RKO (cell line): ENCODE measurements around the gene CD300A.

Experiments used
- DNase-seq: peaks from one replicate; pipeline ENCODE4 v3.0.0-alpha.2; 2016; ENCODE audit warnings: low spot score

Gene CD300A

DNA sequence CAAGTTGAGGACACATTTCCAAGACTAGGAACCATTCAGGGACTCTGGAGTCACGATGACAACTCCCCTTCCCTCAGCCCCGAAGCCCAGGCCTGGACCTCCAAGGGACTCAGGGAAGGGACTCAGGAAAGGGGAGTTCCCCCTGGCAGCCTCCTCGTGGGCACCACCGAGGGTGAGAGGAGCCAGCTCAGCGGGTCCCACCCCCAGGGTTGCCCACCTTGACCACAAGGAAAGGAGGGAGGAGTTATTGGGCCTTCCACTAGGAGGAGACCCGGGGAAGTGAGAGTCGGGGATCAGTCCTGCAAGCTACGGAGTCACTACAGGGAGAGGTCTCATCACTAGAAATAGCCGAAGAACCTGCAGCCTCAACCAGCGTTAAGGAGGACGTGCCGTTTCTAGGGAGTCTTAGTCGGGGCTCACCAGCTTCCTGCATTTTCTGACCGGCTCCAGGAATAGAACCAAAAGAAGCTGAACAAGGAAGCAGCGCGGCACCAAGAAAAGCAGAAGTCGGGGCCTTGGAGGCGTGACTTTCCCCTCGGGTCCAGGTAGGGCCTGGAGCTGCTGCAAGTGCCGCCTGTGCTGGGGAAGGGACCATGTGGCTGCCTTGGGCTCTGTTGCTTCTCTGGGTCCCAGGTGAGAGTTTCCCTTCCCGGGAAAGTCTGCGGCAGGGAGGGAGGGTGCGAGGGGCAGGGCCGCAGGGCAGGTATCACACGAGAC lies at the start of gene CD300A:
Gene CD300A, plus strand, starts transcription at position 524 of the 717 bp plus-strand sequence. Its CDS starts 70 bp downstream, at position 594.
- DNase-seq: no peak

GRCh38 chr17:74417178-74418045 lies 49.0 kb upstream of the CD300A start:
- DNase-seq: peak; percentile 85

DNA sequence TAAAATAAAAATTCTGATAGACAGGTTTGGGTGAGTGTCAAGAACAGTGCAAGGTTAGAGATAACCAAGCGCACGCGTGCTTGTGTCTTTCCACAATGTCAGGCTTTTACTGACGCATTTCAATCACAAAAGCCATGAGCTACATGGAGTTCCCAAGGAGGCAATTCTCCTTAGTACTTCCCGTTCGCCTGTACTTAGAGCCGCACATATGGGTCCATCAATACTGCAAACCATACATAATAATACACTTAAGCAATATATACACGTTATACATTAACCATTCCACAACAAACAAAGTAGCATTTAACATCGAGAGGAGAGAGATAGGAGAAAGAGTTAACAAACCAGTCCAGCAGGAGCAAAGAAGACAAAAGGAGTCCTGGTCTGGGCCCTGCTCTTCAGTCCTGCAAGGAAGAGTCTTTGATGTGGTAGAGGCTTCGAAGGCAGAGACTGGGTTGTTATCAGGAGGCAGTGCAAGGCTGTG lies 46.5 kb upstream of the CD300A start:
- no peak for DNase-seq

DNA sequence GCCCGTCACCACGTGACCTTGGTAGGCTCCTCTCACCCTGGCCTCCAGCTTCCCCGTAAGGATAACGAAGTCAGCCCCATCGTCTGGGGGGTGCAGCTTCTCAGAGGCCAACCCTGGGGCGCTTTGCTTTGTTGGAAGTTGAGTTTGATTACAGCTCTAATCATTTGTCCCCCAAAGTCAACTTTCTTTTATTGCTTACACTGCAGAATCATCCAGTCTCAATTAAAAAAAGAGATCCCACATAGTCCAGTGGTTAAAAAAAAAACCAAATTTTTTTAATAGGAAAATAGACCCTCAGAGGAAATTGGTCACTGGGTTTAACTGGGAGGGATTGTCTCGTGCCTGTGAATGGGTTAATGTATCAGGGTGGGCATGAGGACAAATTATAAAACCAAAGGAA lies 42.3 kb upstream of the CD300A start:
- DNase-seq: no peak

DNA sequence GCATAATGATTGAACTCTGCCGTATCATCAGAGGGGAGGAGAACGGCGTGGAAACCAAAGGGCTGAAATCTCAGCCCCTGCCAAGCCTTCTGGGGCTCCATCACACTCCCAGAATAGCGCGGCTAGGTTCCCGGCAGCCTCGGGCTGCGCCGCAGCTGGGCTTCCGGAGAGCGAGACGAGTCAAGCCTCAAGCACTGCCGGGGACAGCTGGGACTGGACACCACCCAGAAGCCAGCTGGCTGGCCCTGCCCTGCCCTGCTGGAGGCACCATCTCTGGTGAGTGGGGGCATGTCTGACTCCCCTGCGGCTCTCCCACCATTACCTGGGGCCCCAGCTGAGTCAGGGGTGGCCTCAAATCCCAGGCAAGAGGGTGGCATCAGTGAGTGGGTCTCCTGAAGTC lies 41.8 kb upstream of the CD300A start:
- no peak for DNase-seq

DNA sequence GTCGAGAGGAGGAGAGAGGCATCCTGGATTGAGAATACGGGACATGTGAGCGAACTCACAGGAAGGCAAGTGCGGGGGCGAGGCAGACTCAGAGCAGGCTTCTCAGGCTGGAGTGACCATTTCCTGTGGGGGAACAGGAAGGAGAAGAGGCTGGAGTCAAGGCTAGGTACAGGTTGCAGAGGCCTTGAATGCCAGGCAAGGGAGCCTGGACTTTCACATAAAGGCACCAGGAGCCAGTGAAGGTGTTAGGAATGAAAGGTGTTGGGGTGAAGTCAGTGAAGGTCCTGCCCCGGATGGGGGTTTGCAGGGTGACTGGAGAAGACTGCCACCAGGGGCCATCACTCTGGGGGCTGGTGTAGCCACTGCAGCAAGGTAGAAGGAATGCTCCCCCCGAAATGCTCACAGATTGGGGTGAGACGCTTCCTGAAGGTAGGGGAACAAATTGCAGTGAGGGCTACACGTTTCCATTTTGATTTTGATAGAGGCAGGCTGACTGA lies 39.8 kb upstream of the CD300A start:
- DNase-seq: no peak

GRCh38 chr17:74427048-74427762 lies 39.2 kb upstream of the CD300A start:
- no peak for DNase-seq

- DNase-seq: no peak
Observed at GRCh38 chr17:74427763-74428153, 38.7 kb upstream of the CD300A start.

DNA sequence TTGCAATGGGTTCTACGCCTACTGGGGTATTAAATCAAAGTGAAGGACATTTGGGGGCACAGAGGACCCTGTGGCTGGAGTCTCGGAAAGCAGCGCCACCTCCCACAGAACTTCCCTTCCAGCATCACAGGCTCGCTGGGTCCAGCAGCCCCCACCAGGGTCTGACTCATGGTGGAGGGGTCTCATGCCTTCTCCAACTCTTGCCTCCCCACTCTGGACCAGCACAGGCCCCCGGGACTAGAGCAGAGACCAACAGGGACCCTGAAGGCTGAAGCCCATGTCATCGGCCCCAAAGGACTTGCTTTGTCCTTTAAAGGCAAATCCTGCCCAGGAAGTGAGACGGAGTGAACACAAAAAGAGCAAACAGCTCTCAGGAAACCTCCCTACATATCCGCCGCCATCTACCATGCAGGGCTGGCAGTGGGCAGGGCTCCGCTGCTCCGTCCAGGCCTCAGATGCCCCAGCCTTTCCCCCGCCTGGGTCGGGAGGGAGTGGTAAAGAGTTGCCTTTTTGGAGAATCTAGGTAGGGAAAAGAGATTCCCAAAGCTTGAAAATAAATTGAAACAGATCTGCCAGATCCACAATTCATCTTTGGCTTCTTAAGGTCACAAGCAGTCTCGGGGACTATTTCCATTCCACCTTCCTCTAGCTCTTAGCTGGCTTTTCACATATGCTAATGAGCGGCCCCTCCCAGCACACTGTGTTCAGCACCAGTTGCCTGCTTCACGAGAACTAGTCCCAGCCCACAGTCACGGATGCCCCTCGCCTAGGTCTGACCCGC lies 36.6 kb upstream of the CD300A start:
- no peak for DNase-seq

GRCh38 chr17:74430385-74430705 lies 36.1 kb upstream of the CD300A start:
- no peak for DNase-seq

GRCh38 chr17:74430706-74431567 lies 35.5 kb upstream of the CD300A start:
- peak; percentile 40 for DNase-seq

- DNase-seq: peak; percentile 26
Observed at GRCh38 chr17:74431568-74432423, 34.6 kb upstream of the CD300A start, which contains the start of gene GPRC5C. Gene GPRC5C (plus strand): TSS chr17:74432088. CDS start chr17:74439777, 7,689 bp downstream.

- no peak for DNase-seq
Observed at GRCh38 chr17:74432424-74432690, 34.1 kb upstream of the CD300A start.

DNA sequence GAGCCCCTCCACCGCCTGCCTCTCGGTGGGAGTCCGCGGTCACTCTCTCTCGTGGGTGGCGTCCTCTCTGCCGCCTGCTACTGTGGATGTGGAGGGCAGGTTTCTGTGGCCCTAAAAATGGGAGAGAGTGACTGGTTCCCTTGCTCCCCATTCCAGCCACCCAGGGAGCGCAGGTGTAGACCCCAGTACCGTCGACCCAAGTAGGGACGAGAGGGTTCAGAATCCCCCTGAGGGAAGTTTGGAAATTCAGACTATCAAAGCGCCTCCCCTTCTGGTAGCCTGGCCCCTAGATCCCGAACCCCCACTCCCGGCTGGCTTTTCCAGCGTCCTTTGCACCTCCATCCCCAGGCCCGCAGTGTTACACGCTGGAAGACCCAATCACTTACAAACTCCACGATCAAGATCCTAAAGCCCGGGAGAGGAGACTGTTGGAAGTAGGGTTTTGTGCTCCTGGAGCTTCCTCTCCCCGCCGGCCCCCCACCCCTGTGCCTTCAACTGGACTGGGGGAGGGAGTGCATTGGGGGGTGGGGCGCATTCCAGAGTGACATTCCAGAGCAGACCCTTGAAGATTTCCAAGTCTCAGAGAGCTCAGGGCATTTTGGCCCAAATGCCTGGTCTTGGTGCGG lies 33.6 kb upstream of the CD300A start:
- DNase-seq: no peak

- DNase-seq: no peak
Observed at GRCh38 chr17:74433421-74434121, 32.9 kb upstream of the CD300A start.

- no peak for DNase-seq
Observed at GRCh38 chr17:74435775-74436359, 30.6 kb upstream of the CD300A start.

DNA sequence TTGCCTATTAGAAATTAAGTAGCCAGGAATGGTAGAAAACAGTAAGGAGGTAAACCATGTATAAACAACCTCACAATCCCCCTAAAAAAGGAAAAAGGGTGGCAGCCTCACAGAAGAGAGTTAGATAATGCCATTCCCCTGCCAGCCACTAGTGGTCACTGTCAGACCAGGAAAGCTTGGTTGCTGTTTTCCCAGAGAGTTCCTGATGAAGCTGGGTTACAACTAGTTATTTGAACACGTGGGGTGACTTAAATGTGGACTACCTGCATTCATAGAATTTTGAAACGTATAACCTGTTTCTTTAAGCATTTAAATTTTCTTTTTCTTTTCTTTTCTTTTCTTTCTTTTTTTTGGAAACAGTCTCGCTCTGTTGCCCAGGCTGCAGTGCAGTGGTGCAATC lies 28.7 kb upstream of the CD300A start:
- peak; percentile 14 for DNase-seq
